ENCODE measurements around the gene FOXN1. TPM values are rescaled to one million over a fixed set of nuclear protein-coding genes. Genes with fewer than 3 reads are reported as not detected.

The FOXN1 gene
- total and polyA plus RNA-seq, 2 of the 13 experiments (the other 11 are each of a cell fraction or from before 2014, with no cell fraction given), result 0.01 TPM; not detected in 1

GRCh38 chr17:28576758-28577465 lies 70.8 kb downstream of the FOXN1 start, which contains the start of gene ALDOC (continued):
- peak; percentile 60; the same call in 1 of the 2 replicates for TF ChIP-seq TFDP2 (CRISPR knock-in tag; IDR thresholded peaks at IDR 0.05)
- no peak for TF ChIP-seq RERE (CRISPR knock-in tag; IDR thresholded peaks at IDR 0.05; ENCODE audit: low read depth)
- TF ChIP-seq NR2F1 (CRISPR knock-in tag; IDR thresholded peaks at IDR 0.05), result peak; percentile 53 to 61; a peak in 2 of 4 replicates
- TF ChIP-seq ZEB1 (IDR thresholded peaks at IDR 0.05; ENCODE audit: insufficient replicate concordance, low read depth), result no peak
- peak; percentile 46; the same call in 1 of the 2 replicates for TF ChIP-seq GATAD2A (CRISPR knock-in tag; IDR thresholded peaks at IDR 0.05)
- no peak for TF ChIP-seq ZNF674 (CRISPR knock-in tag; IDR thresholded peaks at IDR 0.05; ENCODE audit: low read depth)
- peak; percentile 67; the same call in 1 of the 2 replicates for TF ChIP-seq NR2C2 (CRISPR knock-in tag; IDR thresholded peaks at IDR 0.05; ENCODE audit: borderline replicate concordance)
- TF ChIP-seq ARHGAP35 (CRISPR knock-in tag; IDR thresholded peaks at IDR 0.05; ENCODE audit: borderline replicate concordance), result 0 out of 2 replicates have a peak, but pooled peaks have one; percentile 45
- peak in 1 of 2 experiments; percentile 75; a peak in 1 of 4 replicates for TF ChIP-seq KLF16 (CRISPR knock-in tag; IDR thresholded peaks at IDR 0.05)
- TF ChIP-seq ZNF7 (CRISPR knock-in tag; IDR thresholded peaks at IDR 0.05), result peak; percentile 53; the same call in 1 of the 2 replicates
- 0 out of 2 replicates have a peak, but pooled peaks have one; percentile 62 for TF ChIP-seq HIVEP1 (CRISPR knock-in tag; IDR thresholded peaks at IDR 0.05)
- peak; percentile 47; the same call in 1 of the 2 replicates for TF ChIP-seq ZNF619 (CRISPR knock-in tag; IDR thresholded peaks at IDR 0.05)
- TF ChIP-seq CENPT (CRISPR knock-in tag; IDR thresholded peaks at IDR 0.05; ENCODE audit: low read depth), result no peak
- TF ChIP-seq GPN1 (CRISPR knock-in tag; IDR thresholded peaks at IDR 0.05; ENCODE audit: borderline replicate concordance), result no peak
- peak; percentile 67; the same call in 1 of the 2 replicates for TF ChIP-seq THRA (CRISPR knock-in tag; IDR thresholded peaks at IDR 0.05; ENCODE audit: borderline replicate concordance)
- peak; percentile 75; the same call in 1 of the 2 replicates for TF ChIP-seq RNF2 (conservative IDR thresholded peaks at IDR 0.05; ENCODE audit: low read depth)
- TF ChIP-seq TSC22D2 (CRISPR knock-in tag; IDR thresholded peaks at IDR 0.05; ENCODE audit: borderline replicate concordance), result no peak
- TF ChIP-seq PHF5A (CRISPR knock-in tag; IDR thresholded peaks at IDR 0.05; ENCODE audit: low read depth, unreplicated experiment), result no peak
- TF ChIP-seq ZNF629 (CRISPR knock-in tag; conservative IDR thresholded peaks at IDR 0.05), result peak; percentile 23; the same call in 1 of the 2 replicates
- TF ChIP-seq GLI4 (CRISPR knock-in tag; IDR thresholded peaks at IDR 0.05; ENCODE audit: borderline replicate concordance), result no peak

Measured in HepG2 (cell line).